Brain microvascular endothelial cell (primary cell): ENCODE results near the gene ALKBH5.
A peak's percentile ranks its signal among the peaks of the same experiment; 100 is the strongest.
"Not testable (repeated sequence)": the region's sequence is repeated elsewhere in the genome, so short reads cannot be mapped to it uniquely, and the experiment has no call there.

Experiments used
- DNase-seq: peaks from one replicate; pipeline ENCODE4 v3.0.0-alpha.2; 2020
- H3K27ac ChIP-seq: fragments of 250-450 bp; sonication (Bioruptor Pico); 2 replicates; pipeline ENCODE4 v1.5.1; 2020; ENCODE audit warnings: mild to moderate bottlenecking, moderate library complexity
- H3K27me3 ChIP-seq: fragments of 250-450 bp; sonication (Bioruptor Pico); replicated peaks from 2 replicates; pipeline ENCODE4 v1.5.1; 2020; ENCODE audit warnings: mild to moderate bottlenecking
- H3K36me3 ChIP-seq: fragments of 250-450 bp; sonication (Bioruptor Pico); replicated peaks from 2 replicates; pipeline ENCODE4 v1.5.1; 2020; ENCODE audit warnings: mild to moderate bottlenecking
- H3K4me3 ChIP-seq: 2 replicates; pipeline ENCODE4 v1.5.1; 2011; ENCODE audit warnings: low read depth, mild to moderate bottlenecking, control low read depth, low read length, moderate library complexity
- in situ Hi-C: cut with HindIII; loops from 2 replicates; pipeline ENCODE4 v1.10.0; 2017; ENCODE audit warnings: low sequenced_read_pairs, low pct_ligation_motif_present
- TF ChIP-seq, protein P1 (sequence below): IDR thresholded peaks from 2 replicates; pipeline ENCODE4 v1.5.1; 2011; ENCODE audit warnings: low read depth, mild to moderate bottlenecking, moderate library complexity, low read length, control low read depth, inconsistent platforms; ENCODE audit errors: missing control alignments

Gene ALKBH5

DNA sequence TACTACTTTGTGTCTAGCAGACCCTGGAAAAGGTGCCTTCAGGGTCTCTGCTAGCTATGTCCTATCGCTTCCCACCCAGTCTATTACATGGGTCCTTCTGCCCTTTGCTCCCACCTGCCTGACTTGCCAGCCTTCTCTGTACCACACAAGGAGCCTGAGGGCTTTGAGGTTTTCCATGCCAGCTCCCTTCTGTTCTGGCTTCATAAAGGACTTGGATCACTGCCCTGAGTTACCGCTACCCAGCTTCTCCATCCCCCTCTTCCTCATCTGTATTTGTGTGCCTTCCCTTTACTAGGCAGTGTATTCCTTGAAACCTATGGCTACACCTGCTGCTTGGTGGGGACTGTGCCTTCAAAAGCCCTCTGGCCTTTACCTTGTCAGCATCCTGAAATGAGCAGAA lies 22.2 kb downstream of the ALKBH5 start:
- no peak for DNase-seq
- Histone ChIP-seq H3K27ac (no peak overlapping the region), H3K4me3 (no peak overlapping the region), H3K27me3 (no peaks in the 10 kb centered on the region), H3K36me3 (peaks cover 35% of the 10 kb centered on the region)
- TF ChIP-seq, protein P1, sequence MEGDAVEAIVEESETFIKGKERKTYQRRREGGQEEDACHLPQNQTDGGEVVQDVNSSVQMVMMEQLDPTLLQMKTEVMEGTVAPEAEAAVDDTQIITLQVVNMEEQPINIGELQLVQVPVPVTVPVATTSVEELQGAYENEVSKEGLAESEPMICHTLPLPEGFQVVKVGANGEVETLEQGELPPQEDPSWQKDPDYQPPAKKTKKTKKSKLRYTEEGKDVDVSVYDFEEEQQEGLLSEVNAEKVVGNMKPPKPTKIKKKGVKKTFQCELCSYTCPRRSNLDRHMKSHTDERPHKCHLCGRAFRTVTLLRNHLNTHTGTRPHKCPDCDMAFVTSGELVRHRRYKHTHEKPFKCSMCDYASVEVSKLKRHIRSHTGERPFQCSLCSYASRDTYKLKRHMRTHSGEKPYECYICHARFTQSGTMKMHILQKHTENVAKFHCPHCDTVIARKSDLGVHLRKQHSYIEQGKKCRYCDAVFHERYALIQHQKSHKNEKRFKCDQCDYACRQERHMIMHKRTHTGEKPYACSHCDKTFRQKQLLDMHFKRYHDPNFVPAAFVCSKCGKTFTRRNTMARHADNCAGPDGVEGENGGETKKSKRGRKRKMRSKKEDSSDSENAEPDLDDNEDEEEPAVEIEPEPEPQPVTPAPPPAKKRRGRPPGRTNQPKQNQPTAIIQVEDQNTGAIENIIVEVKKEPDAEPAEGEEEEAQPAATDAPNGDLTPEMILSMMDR, result no peak
- in situ Hi-C loops, result no loop called here

DNA sequence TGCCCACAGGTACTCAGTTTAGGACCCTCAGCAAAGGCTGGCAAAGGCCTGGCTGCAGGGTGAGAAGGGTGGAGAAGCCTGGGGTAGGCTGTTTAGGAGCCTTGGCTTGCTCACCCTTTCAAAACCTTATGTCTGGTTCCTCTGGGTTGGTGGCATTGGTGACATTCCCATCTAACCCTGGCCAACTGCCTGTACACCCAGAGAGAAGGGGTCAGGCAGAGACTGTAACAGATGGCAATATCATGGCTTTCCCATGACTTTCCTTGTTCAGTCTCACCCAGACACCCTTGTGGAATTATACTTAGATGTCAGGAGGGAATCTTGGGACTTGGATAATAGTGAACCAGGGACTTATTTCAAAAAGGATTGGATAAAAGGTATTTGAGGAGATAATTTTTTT lies 23.3 kb downstream of the ALKBH5 start:
- Histone ChIP-seq H3K36me3 (peaks cover 35% of the 10 kb centered on the region), H3K4me3 (no peak overlapping the region), H3K27ac (no peak overlapping the region), H3K27me3 (no peaks in the 10 kb centered on the region)
- TF ChIP-seq, protein P1, result no peak
- DNase-seq, result no peak
- in situ Hi-C loops, result no loop called here

DNA sequence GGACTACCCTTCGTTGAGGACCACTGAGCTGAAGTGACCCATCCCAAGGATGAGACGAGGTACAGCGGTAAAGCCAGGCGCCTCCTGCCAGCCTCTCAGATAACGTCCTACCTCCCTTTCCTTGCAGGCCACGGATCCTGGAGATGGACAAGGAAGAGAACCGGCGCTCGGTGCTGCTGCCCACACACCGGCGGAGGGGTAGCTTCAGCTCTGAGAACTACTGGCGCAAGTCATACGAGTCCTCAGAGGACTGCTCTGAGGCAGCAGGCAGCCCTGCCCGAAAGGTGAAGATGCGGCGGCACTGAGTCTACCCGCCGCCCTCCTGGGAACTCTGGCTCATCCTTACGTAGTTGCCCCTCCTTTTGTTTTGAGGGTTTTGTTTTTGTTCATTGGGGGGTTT lies 24.5 kb downstream of the ALKBH5 start:
- Histone ChIP-seq H3K36me3 (peaks cover 32% of the 10 kb centered on the region), H3K4me3 (no peak overlapping the region), H3K27me3 (no peaks in the 10 kb centered on the region), H3K27ac (no peak overlapping the region)
- in situ Hi-C loops, result no loop called here
- DNase-seq, result no peak
- TF ChIP-seq, protein P1, result no peak

DNA sequence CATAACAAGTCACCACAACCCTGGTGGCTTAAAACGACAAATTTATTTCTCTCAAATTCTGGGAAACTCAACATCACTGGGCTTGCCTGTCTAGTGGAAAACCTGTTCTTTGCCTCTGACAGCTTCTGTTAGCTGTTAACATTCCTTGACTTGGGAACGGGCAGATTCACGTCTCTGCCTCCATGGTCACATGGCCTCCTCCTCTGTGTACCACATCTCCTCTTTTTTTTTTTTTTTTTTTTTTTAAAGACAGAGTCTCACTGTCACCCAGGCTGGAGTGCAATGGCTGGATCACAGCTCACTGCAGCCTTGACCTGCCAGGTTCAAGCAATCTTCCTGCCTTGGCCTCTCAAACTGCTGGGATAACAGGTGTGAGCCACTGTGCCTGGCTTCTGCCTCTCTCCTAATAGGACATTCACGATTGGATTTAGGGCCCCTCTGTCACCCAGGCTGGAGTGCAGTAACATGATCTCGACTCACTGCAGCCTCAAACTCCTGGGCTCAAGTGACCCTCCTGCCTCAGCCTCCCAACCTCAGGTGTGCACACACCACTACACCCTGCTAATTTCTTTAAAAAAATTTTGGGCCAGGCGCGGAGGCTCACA lies 30.1 kb downstream of the ALKBH5 start:
- in situ Hi-C loops, result no loop called here
- TF ChIP-seq, protein P1, result no peak
- Histone ChIP-seq H3K27ac (no peak overlapping the region), H3K36me3 (peaks cover 8% of the 10 kb centered on the region), H3K27me3 (no peaks in the 10 kb centered on the region), H3K4me3 (no peak overlapping the region)
- no peak for DNase-seq

DNA sequence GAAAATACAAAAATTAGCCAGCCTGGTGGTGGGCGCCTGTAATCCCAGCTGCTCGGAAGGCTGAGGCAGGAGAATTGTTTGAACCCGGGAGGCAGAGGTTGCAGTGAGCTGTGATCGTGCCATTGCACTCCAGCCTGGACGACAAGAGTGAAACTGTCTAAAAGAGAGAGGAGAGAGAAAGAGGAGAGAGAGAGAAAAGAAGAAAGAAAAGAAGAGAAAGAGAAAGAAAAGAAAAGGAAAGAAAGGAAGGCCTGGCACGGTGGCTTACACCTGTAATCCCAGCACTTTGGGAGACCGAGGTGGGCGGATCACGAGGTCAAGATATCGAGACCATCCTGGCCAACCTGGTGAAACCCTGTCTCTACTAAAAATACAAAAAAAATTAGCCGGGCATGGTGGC lies 33.3 kb downstream of the ALKBH5 start:
- H3K27ac ChIP-seq, H3K4me3 ChIP-seq, H3K27me3 ChIP-seq, in situ Hi-C loops, H3K36me3 ChIP-seq, DNase-seq: not testable (repeated sequence)

DNA sequence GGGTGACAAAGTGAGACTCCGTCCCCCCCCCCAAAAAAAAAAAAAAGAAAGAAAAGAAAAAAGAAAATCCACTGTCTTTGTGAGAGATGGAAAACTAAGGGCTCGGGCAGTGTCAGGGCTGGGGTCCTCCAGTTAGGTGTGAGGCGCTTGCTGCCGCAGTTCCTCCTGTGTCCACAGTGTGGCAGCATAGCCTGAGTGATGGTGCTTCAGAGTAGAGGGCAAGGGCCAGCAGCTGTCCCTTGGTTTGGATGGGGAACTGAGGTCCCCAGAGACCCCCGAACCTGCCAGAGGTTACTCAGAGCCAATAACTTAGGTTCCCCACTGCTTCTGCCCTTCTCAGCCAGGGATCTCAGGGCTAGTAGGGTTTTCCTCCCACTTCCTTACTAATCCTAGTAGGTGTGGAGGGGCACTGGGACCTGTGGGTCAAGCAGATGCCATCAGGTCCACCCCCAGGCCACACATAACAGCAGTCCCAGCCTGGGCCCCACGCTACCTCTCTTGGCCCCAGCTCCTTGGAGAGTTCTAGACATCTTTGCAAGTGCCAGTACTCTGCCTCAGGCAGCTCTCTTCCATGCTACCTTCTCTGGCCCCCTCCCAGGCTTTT lies 33.9 kb downstream of the ALKBH5 start:
- TF ChIP-seq, protein P1, result peak; percentile 98
- DNase-seq, result peak; percentile 52

More for the DNA sequence above, 33.9 kb downstream of the ALKBH5 start:
- Histone ChIP-seq H3K36me3 (no peaks in the 10 kb centered on the region), H3K4me3 (no peak overlapping the region), H3K27me3 (no peaks in the 10 kb centered on the region), H3K27ac (no peak overlapping the region)
- in situ Hi-C loops, result no loop called here
